Neutrophil (primary cell): ENCODE measurements around the gene IFT122.
"Not testable (repeated sequence)": the region's sequence is repeated elsewhere in the genome, so short reads cannot be mapped to it uniquely, and the experiment has no call there.

ENCODE experiments used
- H3K27ac ChIP-seq: fragments of 200-600 bp; sonication (generic); 2 replicates; pipeline ENCODE4 v1.5.1; 2016; ENCODE audit warnings: mild to moderate bottlenecking, moderate library complexity
- H3K27me3 ChIP-seq: fragments of 200-600 bp; sonication (generic); 2 replicates; pipeline ENCODE4 v1.6.0; 2016; ENCODE audit warnings: mild to moderate bottlenecking
- H3K36me3 ChIP-seq: fragments of 200-600 bp; sonication (generic); 2 replicates; pipeline ENCODE4 v1.5.1; 2017
- H3K4me1 ChIP-seq, 2 experiments: fragments of 200-600 bp in 1 of 2; sonication (generic) in 1 of 2; 1 replicate in 1 of 2; 2 replicates in 1 of 2; pipeline versions ENCODE4 v1.5.1 to v1.6.1; 2013 to 2016; ENCODE audit warnings: low read depth in 1 of 2, low read length in 1 of 2, mild to moderate bottlenecking in 1 of 2, moderate library complexity in 1 of 2; ENCODE audit not compliant: control insufficient read depth in 1 of 2, insufficient read depth in 1 of 2
- H3K4me3 ChIP-seq, 2 experiments: fragments of 200-600 bp in 1 of 2; sonication (generic) in 1 of 2; 1 replicate in 1 of 2; 2 replicates in 1 of 2; pipeline ENCODE4 v1.5.1; 2013 to 2016; ENCODE audit warnings: low read depth in 1 of 2, low read length in 1 of 2, mild to moderate bottlenecking in 1 of 2, moderate library complexity in 1 of 2
- H3K9me3 ChIP-seq: fragments of 200-600 bp; sonication (generic); 2 replicates; pipeline ENCODE4 v1.5.1; 2016
- CTCF ChIP-seq: fragments of 200-600 bp; sonication (generic); IDR thresholded peaks from 2 replicates; pipeline ENCODE4 v1.5.1; 2016; ENCODE audit warnings: antibody characterized with exemption

Gene IFT122

GRCh38 chr3:129543999-129544398 lies 104.0 kb downstream of the IFT122 start:
- no peak for TF ChIP-seq CTCF
- H3K4me1 ChIP-seq, result no peaks in the 10 kb centered on the region
- no peak overlapping the region for H3K4me3 ChIP-seq
- H3K27ac ChIP-seq, result no peak overlapping the region
- no peaks in the 10 kb centered on the region for H3K27me3 ChIP-seq
- H3K36me3 ChIP-seq, result no peaks in the 10 kb centered on the region
- no peaks in the 10 kb centered on the region for H3K9me3 ChIP-seq

DNA sequence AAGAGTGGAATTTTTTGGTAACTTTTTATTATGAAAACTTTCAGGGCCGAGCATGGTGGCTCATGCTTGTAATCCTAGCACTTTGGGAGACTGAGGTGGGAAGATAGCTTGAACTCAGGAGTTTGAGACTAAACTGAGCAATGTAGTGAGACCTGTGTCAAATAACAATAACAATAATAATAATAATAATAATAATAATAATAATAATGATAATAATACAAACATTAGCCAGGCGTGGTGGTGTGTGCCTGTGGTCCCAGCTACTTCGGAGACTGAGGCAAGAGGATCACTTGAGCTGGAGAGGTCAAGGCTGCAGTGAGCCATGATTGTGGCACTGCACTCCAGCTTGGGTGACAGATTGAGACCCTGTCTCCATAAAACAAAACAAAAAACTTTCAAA lies 105.9 kb downstream of the IFT122 start:
- H3K4me1 ChIP-seq, H3K36me3 ChIP-seq, H3K27ac ChIP-seq, H3K4me3 ChIP-seq, H3K9me3 ChIP-seq, H3K27me3 ChIP-seq: not testable (repeated sequence)

DNA sequence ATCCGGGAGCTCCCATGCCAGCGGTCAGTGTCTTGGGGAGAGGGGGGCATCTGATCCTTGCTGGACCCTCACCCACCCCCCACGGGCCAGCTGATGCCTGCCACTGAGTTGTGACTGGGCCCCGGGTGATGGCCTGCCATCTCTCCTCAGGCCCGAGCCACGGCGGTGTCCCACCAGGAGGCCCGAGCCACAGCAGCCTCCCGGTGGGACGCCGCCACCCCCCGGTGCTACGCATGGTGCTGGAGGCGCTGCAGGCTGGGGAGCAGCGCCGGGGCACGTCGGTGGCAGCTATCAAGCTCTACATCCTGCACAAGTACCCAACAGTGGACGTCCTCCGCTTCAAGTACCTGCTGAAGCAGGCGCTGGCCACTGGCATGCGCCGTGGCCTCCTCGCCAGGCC lies 107.2 kb downstream of the IFT122 start:
- Histone ChIP-seq H3K27ac (no peak overlapping the region), H3K9me3 (no peaks in the 10 kb centered on the region), H3K4me1 (no peaks in the 10 kb centered on the region), H3K4me3 (no peak overlapping the region), H3K36me3 (no peaks in the 10 kb centered on the region), H3K27me3 (no peaks in the 10 kb centered on the region)
- no peak for TF ChIP-seq CTCF

- no peaks in the 10 kb centered on the region for H3K4me1 ChIP-seq
Observed at GRCh38 chr3:129548104-129548965, 108.3 kb downstream of the IFT122 start.

DNA sequence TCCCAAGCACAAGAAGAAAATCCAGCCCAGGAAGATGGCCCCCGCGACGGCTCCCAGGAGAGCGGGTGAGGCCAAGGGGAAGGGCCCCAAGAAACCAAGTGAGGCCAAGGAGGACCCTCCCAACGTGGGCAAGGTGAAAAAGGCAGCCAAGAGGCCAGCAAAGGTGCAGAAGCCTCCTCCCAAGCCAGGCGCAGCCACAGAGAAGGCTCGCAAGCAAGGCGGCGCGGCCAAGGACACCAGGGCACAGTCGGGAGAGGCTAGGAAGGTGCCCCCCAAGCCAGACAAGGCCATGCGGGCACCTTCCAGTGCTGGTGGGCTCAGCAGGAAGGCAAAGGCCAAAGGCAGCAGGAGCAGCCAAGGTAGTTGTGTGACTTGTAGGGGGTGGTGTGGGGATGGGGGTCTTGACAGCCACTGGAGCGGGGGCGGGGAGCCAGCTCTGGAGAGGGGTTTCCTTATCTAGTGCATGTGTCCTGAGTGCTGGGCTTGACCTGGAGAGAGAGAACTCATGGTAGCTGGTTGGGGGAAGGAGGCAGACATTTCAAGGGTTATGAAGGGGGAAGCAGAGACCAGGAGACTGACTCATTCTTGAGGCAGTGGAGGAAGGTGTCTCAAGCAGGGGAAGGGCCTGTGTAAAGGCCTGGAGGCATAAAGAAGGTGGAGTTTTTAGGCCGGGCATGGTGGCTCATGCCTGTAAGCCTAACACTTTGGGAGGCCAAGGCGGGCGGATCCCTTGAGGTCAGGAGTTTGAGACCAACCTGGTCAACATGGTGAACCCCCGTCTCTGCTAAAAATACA lies 109.2 kb downstream of the IFT122 start:
- no peaks in the 10 kb centered on the region for H3K9me3 ChIP-seq
- no peak overlapping the region for H3K4me3 ChIP-seq
- no peaks in the 10 kb centered on the region for H3K36me3 ChIP-seq
- H3K27ac ChIP-seq, result no peak overlapping the region
- no peaks in the 10 kb centered on the region for H3K4me1 ChIP-seq
- no peaks in the 10 kb centered on the region for H3K27me3 ChIP-seq
- no peak for TF ChIP-seq CTCF

More at GRCh38 chr3:129548104-129548965, 108.3 kb downstream of the IFT122 start:
- H3K9me3 ChIP-seq, result no peaks in the 10 kb centered on the region
- no peaks in the 10 kb centered on the region for H3K27me3 ChIP-seq
- no peak overlapping the region for H3K4me3 ChIP-seq
- no peaks in the 10 kb centered on the region for H3K36me3 ChIP-seq
- no peak overlapping the region for H3K27ac ChIP-seq
- TF ChIP-seq CTCF, result no peak

DNA sequence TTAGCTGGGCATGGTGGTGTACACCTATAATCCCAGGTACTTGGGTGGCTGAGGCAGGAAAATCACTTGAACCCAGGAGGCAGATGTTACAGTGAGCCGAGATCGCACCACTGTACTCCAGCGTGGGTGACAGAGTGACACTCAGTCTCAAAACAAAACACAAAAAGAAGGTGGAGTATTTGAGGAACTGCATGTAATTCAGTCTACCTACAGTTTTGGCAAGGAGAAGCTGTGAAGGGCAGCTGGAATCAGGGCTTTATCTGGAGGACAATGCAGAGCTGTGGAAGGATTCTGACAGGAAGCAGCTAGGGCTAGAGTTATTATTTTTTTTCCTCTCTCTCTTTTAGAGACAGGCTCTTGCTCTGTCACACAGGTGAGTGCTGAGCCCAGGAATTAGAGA lies 109.8 kb downstream of the IFT122 start:
- Histone ChIP-seq H3K4me1 (no peaks in the 10 kb centered on the region), H3K9me3 (no peaks in the 10 kb centered on the region), H3K27me3 (no peaks in the 10 kb centered on the region), H3K27ac (no peak overlapping the region), H3K4me3 (no peak overlapping the region), H3K36me3 (no peaks in the 10 kb centered on the region)
- no peak for TF ChIP-seq CTCF
